ENCODE data around the gene ATN1. TPM values are rescaled to one million over a fixed set of nuclear protein-coding genes. Genes with fewer than 3 reads are reported as not detected.

ATN1 gene
- total RNA-seq, 4 donors from 2014 or later = 46.2 to 93.5 (median 59.4) TPM

GRCh38 chr12:6959058-6959804, 31.5 kb downstream of the ATN1 start:
- no peak for ATAC-seq (ENCODE audit: low FRiP score)
- TF ChIP-seq CTCF (IDR thresholded peaks at IDR 0.05) = no peak
- DNase-seq (ENCODE audit: low spot score) = no peak

- DNase-seq (ENCODE audit: low spot score) = no peak
- ATAC-seq (ENCODE audit: low FRiP score) = no peak
- TF ChIP-seq CTCF (IDR thresholded peaks at IDR 0.05) = no peak
Observed at GRCh38 chr12:6959805-6960592, 32.2 kb downstream of the ATN1 start.

GRCh38 chr12:6960593-6961277, 33.0 kb downstream of the ATN1 start:
- TF ChIP-seq CTCF (IDR thresholded peaks at IDR 0.05) = no peak
- no peak for DNase-seq (ENCODE audit: low spot score)
- ATAC-seq (ENCODE audit: low FRiP score) = no peak

GRCh38 chr12:6961278-6961694, 33.5 kb downstream of the ATN1 start:
- ATAC-seq (ENCODE audit: low FRiP score) = peak; percentile 63

GRCh38 chr12:6961695-6962284, 34.0 kb downstream of the ATN1 start:
- DNase-seq (ENCODE audit: low spot score) (peak; percentile 54), ATAC-seq (ENCODE audit: low FRiP score) (peak; percentile 50)
- no peak for TF ChIP-seq CTCF (IDR thresholded peaks at IDR 0.05)

More at GRCh38 chr12:6961278-6961694, 33.5 kb downstream of the ATN1 start:
- no peak for DNase-seq (ENCODE audit: low spot score)
- TF ChIP-seq CTCF (IDR thresholded peaks at IDR 0.05) = no peak

GRCh38 chr12:6962285-6963015, 34.7 kb downstream of the ATN1 start:
- no peak for DNase-seq (ENCODE audit: low spot score)
- ATAC-seq (ENCODE audit: low FRiP score) = no peak
- no peak for TF ChIP-seq CTCF (IDR thresholded peaks at IDR 0.05)

Measured in omental fat pad (tissue), 4 donors.